GM21360 (cell line): ENCODE results near the gene NTN1.
"Not testable (repeated sequence)": the region's sequence is repeated elsewhere in the genome, so short reads cannot be mapped to it uniquely, and the experiment has no call there.

Experiments
- ATAC-seq: cut with Tn5 transposase; IDR thresholded peaks from one replicate; pipeline ENCODE4 v1.9.1; 2021; ENCODE audit warnings: mild to moderate bottlenecking, moderate library complexity; ENCODE audit not compliant: unreplicated experiment

Gene NTN1

DNA sequence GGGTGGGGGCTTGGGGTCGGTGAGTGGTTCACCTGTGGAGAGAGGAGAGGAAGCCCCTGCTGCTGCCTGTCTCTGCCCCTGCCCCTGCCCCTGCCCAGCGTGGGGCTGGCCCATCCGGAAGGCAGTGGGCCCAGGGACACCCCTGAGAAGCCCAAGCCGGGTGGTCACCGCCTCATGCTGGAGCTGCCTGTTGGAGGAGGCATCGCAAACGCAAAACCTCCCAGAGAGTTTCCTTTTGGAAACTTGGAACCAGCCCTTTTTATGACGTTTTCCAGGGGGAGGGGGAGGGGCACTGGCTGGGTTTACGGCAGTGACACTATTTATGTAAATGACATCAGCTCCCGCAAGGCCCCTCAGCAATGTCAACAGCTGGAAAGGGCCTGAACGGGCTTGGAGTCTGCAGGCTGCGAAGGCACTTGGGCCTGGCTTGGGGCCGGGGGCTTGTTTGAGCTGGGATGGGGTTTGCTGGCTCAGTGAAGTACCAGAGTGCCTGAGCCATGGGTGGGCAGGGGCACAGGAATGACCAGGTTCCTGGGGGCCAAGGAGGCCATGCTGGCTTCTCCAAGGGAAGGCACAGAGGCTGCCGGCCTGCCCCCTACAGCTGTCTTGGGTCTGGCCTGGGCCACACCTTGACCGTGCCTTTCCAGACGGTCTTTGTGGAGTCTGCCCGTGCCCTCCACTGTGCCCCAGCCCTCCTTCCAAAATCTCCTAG, 219.5 kb downstream of the NTN1 start:
- no peak for ATAC-seq

DNA sequence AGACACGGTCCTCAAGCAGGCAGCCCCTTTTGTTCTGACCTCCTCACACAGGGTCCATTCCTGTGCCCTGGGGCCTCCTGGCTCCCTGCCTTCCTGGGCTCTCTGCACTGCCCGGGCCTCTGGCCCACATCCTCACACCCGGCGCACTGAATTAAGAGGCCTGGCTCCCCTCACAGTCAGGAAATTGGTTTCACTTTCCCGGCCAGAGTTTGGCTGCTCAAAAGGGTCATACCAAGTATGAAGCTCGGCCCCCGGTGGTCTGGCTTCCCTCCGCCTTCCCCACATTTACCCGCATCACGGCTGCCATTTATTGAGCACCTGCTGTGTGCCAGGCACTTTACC, 220.0 kb downstream of the NTN1 start:
- no peak for ATAC-seq

GRCh38 chr17:9241774-9242496, 220.6 kb downstream of the NTN1 start:
- ATAC-seq: no peak

GRCh38 chr17:9242497-9242881, 221.2 kb downstream of the NTN1 start:
- no peak for ATAC-seq

- ATAC-seq: no peak
These were observed 221.7 kb downstream of the NTN1 start for GRCh38 chr17:9242983-9243382.

DNA sequence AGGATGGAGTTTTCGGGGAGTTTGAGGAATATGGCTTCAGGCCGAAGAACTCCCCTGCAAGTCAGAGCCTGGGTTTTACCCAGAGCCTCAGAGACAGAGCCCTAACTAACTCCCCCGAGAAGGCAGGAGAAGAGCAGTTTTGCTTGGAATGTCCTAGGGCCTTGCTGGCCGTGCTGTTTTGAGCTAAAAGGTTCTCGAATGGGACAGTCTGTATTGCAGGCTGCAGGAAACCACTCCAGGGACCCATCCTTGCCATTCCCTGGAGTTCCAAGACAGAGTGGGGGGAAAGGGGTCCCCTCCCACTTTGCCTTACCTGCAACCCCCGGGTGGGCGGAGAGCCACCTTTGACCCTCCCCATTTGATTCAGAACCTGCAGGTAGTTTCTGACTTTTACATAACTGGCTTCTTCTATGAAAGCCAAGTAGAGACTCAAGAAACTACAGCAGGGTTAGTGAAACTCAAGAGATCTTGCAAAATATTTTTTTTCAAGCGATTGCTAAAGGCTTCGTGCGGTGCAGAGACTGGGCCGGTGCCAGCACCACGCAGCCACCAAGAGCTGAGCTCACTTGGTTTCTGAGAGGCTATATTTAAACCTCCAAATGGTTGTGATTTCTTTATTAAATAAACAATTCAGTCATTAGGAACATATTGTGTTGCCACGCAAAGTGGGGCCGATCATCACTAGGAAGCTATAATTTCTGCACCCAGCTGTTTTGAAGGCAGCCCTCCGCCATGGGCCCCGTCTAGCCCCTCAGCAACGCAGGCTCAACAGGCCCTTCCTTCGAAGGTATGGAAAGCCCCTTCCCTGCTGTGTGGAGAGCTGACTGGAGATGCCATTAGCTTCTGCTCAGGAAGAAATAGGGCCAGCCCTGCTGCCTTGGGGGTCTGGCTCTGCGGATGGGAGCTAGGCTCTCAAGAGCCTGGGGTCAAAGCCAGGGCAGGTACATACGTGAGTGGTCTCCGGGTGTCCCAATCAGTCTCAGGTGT, 223.0 kb downstream of the NTN1 start:
- no peak for ATAC-seq

DNA sequence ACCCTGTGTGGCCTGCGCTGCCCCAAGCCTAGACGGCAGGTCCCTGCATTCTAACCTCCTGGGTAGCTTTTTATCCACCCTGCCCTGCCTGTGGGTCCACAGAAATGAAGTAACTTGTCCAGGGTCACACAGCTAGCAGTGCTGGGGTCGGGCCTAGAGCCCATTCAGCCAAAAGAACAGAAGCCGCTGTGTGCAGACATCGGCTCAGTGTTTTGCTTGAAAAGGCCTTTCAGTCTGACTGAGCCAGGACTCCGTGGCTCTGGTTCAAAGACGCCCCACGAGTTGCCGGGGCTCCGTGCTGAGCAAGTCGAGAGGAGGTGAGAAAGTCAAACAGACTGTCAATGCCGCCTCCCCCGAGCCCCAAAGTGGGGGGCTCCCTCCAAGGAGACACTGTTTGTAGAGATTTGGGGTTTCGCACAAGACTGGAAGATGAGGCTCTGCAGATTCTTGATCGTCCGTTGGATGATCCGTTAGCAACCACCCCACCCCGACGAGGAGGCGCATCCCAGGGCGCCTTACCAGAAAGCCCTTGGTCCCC, 226.2 kb downstream of the NTN1 start:
- ATAC-seq: no peak

DNA sequence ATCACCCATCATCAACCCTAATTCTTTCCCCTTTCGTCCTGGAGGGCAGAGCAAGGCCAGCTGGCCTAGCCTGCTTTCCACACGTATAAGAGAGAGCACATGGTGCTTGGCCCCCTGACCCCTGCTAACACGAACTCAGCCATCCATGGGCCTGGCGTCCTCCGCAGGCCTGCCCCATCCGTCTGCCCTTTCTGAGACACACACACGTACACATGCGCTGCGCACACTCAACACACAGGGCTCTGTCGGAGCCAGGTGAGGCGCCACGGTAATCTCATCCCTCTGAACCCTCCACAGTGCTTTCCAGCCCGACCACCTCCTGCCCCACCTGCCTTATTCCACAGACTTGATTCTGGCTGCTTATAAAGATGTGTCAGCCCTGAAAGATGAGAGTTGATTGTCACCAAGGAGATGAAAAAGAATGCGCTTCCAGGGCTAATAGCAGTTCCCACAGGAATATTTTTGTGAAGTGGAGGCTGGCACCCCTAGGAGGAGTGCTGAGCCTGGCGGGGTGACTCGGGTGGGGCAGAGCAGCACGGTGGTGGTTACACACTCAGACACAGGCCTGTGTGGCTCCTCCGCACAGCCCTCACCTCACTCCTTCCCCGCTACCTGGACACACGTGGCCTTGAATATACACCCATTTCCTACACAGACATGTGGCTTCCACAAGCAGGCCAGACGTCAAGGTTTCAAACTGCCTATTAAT, 228.1 kb downstream of the NTN1 start:
- ATAC-seq: no peak

- ATAC-seq: no peak
These were observed 230.0 kb downstream of the NTN1 start for GRCh38 chr17:9251273-9251672.

DNA sequence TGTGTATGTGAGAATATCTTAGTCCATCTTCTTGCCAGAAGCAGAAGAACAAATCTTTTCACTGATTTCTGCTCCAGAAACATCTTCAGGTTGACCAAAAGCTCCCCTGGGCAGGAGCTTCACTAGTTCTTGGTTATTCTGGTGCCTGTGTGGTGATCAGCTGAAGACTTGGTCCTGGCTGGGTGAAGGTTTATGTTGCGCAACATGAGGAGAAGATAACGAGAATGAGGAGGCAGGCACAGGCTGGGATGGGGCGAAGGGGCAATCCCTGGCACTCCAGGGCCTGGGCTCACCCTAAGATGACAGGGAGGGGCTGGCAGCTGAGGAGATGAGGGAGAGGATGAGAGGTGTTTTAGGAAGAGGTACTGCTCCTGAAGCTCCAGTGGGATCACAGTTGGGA, 232.0 kb downstream of the NTN1 start:
- no peak for ATAC-seq

GRCh38 chr17:9254841-9255240, 233.5 kb downstream of the NTN1 start:
- ATAC-seq: no peak

DNA sequence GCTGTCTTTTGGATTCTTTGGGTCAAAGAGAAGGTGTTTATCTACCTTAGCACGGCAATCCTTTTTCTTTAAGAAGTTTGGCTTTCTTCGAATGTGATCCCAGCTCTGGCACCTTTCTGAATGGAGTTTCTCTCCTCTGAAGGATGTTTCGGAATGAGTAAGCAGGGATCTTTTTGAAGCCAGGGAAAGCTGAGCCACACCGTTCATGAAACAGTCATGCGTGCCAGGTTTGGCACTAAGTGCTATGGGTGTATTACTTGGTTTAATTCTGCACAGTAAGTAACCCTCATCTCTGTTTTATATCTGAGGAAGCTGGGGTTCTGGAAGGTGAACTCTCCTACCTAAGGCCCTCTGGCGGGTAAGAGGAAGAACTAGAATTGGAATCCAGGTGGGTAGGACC, 234.5 kb downstream of the NTN1 start:
- no peak for ATAC-seq

GRCh38 chr17:9256361-9256750, 235.0 kb downstream of the NTN1 start:
- ATAC-seq: no peak

DNA sequence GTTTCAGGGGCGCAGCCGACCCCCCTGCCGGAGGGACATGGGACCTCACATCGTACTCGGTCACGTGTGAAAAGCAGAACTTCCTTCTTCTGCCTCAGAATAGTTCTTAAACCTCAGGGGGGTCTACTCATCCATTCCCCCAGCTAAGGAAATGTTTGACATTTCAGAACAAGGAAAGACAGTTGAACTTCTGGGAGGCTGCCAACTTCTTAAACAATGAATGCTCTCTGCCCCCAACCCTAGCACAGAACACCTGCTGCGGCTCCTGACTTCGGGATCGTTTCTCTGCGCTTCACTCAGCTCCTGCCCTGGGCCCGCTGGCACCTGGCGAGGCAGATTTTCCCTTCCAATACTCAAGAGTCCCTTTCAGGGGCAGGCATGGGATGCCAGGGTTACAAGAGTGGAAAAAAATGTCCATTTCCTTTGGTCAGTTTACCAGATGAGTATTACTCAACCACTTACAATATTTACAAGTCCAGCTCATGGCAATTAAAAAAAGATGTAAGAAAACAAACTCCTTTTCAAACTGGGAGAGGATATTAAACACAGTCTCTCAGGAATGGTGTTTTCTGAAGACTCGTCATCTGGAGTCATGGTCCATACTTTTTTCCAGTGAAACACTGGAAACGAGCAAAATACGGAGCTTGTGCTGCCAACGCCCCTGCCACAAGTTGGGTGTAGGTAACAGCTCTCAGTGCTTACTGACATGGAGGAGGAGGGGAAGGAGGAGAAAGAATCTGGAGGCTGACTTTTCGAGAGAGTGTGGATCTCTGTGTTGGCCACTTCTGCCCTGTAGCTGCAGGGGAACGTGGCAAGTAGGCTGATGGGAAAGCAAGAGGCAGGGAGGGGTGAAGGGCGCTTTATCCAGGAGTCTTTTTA, 235.7 kb downstream of the NTN1 start:
- no peak for ATAC-seq

DNA sequence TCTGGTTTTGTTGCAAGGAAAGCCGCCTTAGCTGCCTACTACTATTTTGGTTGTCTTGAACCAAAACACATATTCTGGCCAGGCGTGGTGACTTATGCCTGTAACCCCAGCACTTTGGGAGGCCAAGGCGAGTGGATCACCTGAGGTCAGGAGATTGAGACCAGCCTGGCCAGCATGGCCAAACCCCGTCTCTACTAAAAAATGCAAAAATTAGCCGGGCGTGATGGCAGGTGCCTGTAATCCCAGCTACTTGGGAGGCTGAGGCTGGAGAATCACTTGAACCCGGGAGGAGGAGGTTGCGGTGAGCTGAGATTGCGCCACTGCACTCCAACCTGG, 236.3 kb downstream of the NTN1 start:
- not testable (repeated sequence) for ATAC-seq

GRCh38 chr17:9258115-9259015, 237.1 kb downstream of the NTN1 start:
- no peak for ATAC-seq

- ATAC-seq: no peak
These were observed 238.1 kb downstream of the NTN1 start for GRCh38 chr17:9259419-9259818.

DNA sequence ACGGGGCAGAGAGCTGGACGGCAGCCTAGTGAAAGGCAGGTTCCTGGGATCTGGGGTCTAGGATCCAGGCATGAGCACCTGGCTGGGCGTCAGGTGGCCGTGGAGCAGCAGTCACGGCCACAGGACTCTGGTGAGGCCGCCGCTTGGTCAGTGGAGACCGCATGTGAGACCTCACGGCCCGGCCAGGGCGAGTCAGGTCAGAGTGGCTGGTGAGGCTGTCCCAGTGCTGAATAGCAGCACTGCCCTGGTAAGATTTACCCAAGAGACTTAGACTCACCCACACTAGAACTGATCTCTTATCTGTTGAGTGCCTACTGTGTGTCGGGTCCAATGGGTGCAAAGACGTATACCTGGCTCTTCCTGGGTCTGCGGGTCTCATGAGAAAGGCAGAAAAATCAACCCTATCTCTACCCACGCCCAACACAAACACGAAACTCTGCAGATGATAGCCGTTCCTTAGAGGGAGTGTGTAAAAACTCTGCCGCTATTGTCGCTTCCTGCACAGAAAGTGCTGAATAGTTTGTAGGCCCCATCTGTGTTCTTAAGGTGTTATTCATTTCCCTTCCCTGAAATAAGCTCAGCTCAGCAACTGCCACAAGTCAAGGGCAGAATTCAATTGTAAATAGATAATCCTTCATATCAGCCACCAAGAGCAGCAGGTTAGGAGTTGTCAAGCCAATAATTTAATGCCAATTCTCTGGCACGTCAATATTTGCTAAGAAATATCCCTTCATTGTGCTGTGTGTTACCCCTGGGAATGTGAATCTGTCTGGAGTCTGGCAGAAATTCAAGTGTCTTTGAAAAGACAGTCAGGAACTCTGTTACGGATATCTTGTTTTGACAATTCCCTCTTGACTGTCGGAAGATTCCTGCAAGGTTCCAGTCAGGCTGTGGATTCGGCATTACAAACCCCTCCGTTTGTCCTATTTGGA, 240.0 kb downstream of the NTN1 start:
- ATAC-seq: no peak
